HCT116 (cell line): ENCODE results near the gene GLRB. TPM values are rescaled to one million over a fixed set of nuclear protein-coding genes. Genes with fewer than 3 reads are reported as not detected.

Experiments used
- ATAC-seq: fragments of 200-7000 bp; cut with Tn5 transposase; 2 replicates; pipeline ENCODE4 v1.9.1; 2020; ENCODE audit warnings: mild to moderate bottlenecking, moderate library complexity
- BruUV-seq: library from RNA; stranded (reverse); fragments of 400-500 nt; replicated peaks from 2 replicates; lab custom pipeline; 2021; lab: Mats Ljungman, UMichigan
- CTCF ChIA-PET: fragments of 300-600 bp; sonication (Branson Sonifier 250); formaldehyde crosslinking; loops from one replicate; lab custom pipeline; 2021; ENCODE audit warnings: antibody characterized with exemption; lab: Charles Lee
- POLR2A ChIA-PET: fragments of 300-600, 350-600 bp; sonication (Branson Sonifier 250); formaldehyde crosslinking; loops from one replicate; lab custom pipeline; 2021; ENCODE audit warnings: antibody characterized with exemption; lab: Charles Lee
- RAD21 ChIA-PET, 2 experiments: fragments of 300-600 bp; sonication (Branson Sonifier 250); formaldehyde crosslinking; loops; one replicate each; lab custom pipeline; 2023; ENCODE audit warnings: low total read pairs in 2 of 2; ENCODE audit not compliant: uncharacterized antibody in 2 of 2, unreplicated experiment in 2 of 2, low non-redundant PET in 1 of 2; lab: Charles Lee
- DNase-seq: peaks from one replicate; pipeline ENCODE4 v3.0.0-alpha.2; 2010; ENCODE audit warnings: low read depth, low spot score
- H2AFZ ChIP-seq: fragments of 200-600 bp; shearing (Covaris generic), sonication (generic); 2 replicates; pipeline ENCODE4 v1.6.1; 2017; ENCODE audit warnings: low read depth, mixed run types, mixed read lengths, antibody characterized with exemption, low read length; ENCODE audit not compliant: poor library complexity, severe bottlenecking
- H3K27ac ChIP-seq: 2 replicates; pipeline ENCODE4 v1.5.1; 2012; ENCODE audit warnings: low read depth, low read length
- H3K27me3 ChIP-seq: fragments of 200-600 bp; sonication (generic); 2 replicates; pipeline ENCODE4 v1.6.1; 2016; ENCODE audit warnings: mixed run types, low read length, mixed read lengths; ENCODE audit not compliant: insufficient read depth
- H3K36me3 ChIP-seq, 2 experiments: fragments of 200-500 bp in 1 of 2; fragments of 200-600 bp in 1 of 2; sonication (Bioruptor generic) in 1 of 2; sonication (generic) in 1 of 2; 2 replicates each; pipeline versions ENCODE4 v1.5.1 to v1.6.1; 2014 to 2016; ENCODE audit warnings: low read length in 2 of 2, inconsistent platforms in 1 of 2, mixed read lengths in 1 of 2, mixed run types in 1 of 2; ENCODE audit not compliant: insufficient read depth in 2 of 2, control insufficient read depth in 1 of 2
- H3K4me1 ChIP-seq, 2 experiments: fragments of 200-600 bp in 1 of 2; sonication (generic) in 1 of 2; 2 replicates each; pipeline versions ENCODE4 v1.5.1 to v1.6.1; 2012 to 2017; ENCODE audit warnings: low read length in 2 of 2, inconsistent platforms in 1 of 2, mild to moderate bottlenecking in 1 of 2, mixed read lengths in 1 of 2, mixed run types in 1 of 2, moderate library complexity in 1 of 2; ENCODE audit not compliant: insufficient read depth in 2 of 2, control insufficient read depth in 1 of 2
- H3K4me2 ChIP-seq: fragments of 200-600 bp; sonication (generic); 2 replicates; pipeline ENCODE4 v1.6.1; 2017; ENCODE audit warnings: mixed run types, low read length, mixed read lengths
- H3K4me3 ChIP-seq, 2 experiments: fragments of 200-600 bp in 1 of 2; sonication (generic) in 1 of 2; replicated peaks in 1 of 2; 2 replicates each; pipeline ENCODE4 v1.5.1; 2011 to 2016; ENCODE audit warnings: low read length in 2 of 2, control low read depth in 1 of 2, low read depth in 1 of 2, mild to moderate bottlenecking in 1 of 2, mixed read lengths in 1 of 2, mixed run types in 1 of 2
- H3K79me2 ChIP-seq: fragments of 200-600 bp; sonication (generic); 2 replicates; pipeline ENCODE4 v1.6.1; 2017; ENCODE audit warnings: mild to moderate bottlenecking, mixed run types, low read length, moderate library complexity, mixed read lengths; ENCODE audit not compliant: insufficient read depth
- H3K9ac ChIP-seq: fragments of 200-600 bp; sonication (generic); 2 replicates; pipeline ENCODE4 v1.6.1; 2016; ENCODE audit warnings: low read length, mixed read lengths
- H3K9me2 ChIP-seq: fragments of 200-600 bp; sonication (generic), shearing (Covaris generic); 2 replicates; pipeline ENCODE4 v1.6.1; 2017; ENCODE audit warnings: mixed run types, mild to moderate bottlenecking, moderate library complexity; ENCODE audit not compliant: insufficient read depth
- H3K9me3 ChIP-seq, 2 experiments: fragments of 200-500 bp in 1 of 2; fragments of 200-600 bp in 1 of 2; sonication (Bioruptor generic) in 1 of 2; sonication (generic) in 1 of 2; 2 replicates each; pipeline ENCODE4 v1.6.1; 2014 to 2017; ENCODE audit warnings: low read length in 2 of 2, mixed read lengths in 2 of 2, inconsistent platforms in 1 of 2, low read depth in 1 of 2, mild to moderate bottlenecking in 1 of 2, mixed run types in 1 of 2, moderate library complexity in 1 of 2; ENCODE audit not compliant: control insufficient read depth in 1 of 2, insufficient read depth in 1 of 2
- H4K20me1 ChIP-seq: fragments of 200-600 bp; sonication (generic), shearing (Covaris generic); 2 replicates; pipeline ENCODE4 v1.6.1; 2017; ENCODE audit warnings: mixed run types, mild to moderate bottlenecking, moderate library complexity; ENCODE audit not compliant: insufficient read depth
- CBX3 ChIP-seq: IDR thresholded peaks from 2 replicates; pipeline ENCODE4 v1.6.1; 2012; ENCODE audit warnings: low read depth
- CTCF ChIP-seq, 3 experiments: fragments of 200-600 bp in 1 of 3; sonication (generic) in 1 of 3; IDR thresholded peaks in 2 of 3; conservative IDR thresholded peaks in 1 of 3; 2 replicates each; pipeline ENCODE4 v1.5.1; 2012 to 2017; ENCODE audit warnings: low read depth in 2 of 3, low read length in 2 of 3, antibody characterized with exemption in 1 of 3, borderline replicate concordance in 1 of 3, control low read depth in 1 of 3, mild to moderate bottlenecking in 1 of 3, mixed read lengths in 1 of 3, mixed run types in 1 of 3, moderate library complexity in 1 of 3; ENCODE audit not compliant: insufficient read depth in 1 of 3
- EGR1 ChIP-seq: IDR thresholded peaks from 2 replicates; pipeline ENCODE4 v1.6.1; 2012; ENCODE audit warnings: low read depth
- EZH2 ChIP-seq: fragments of 200-600 bp; sonication (generic); IDR thresholded peaks from 2 replicates; pipeline ENCODE4 v1.6.1; 2017; ENCODE audit warnings: antibody characterized with exemption, mixed run types
- JUND ChIP-seq: IDR thresholded peaks from 2 replicates; pipeline ENCODE4 v1.6.1; 2012
- MAX ChIP-seq: IDR thresholded peaks from 2 replicates; pipeline ENCODE4 v1.6.1; 2012
- POLR2AphosphoS5 ChIP-seq: IDR thresholded peaks from 2 replicates; pipeline ENCODE4 v1.6.1; 2011; ENCODE audit warnings: mild to moderate bottlenecking, low read depth, low read length, moderate library complexity
- RAD21 ChIP-seq: IDR thresholded peaks from 2 replicates; pipeline ENCODE4 v1.6.1; 2012; ENCODE audit warnings: low read depth, mild to moderate bottlenecking
- REST ChIP-seq: IDR thresholded peaks from 2 replicates; pipeline ENCODE4 v1.6.1; 2012; ENCODE audit warnings: low read depth
- YY1 ChIP-seq: IDR thresholded peaks from 2 replicates; pipeline ENCODE4 v1.6.1; 2011; ENCODE audit warnings: low read length, low read depth, moderate library complexity, mild to moderate bottlenecking; ENCODE audit not compliant: insufficient replicate concordance; ENCODE audit errors: extremely low read depth
- ZBTB33 ChIP-seq: IDR thresholded peaks from 2 replicates; pipeline ENCODE4 v1.6.1; 2011; ENCODE audit warnings: mild to moderate bottlenecking, low read length, moderate library complexity; ENCODE audit not compliant: insufficient replicate concordance; ENCODE audit errors: extremely low read depth
- ZFX ChIP-seq: fragments of 450-650 bp; IDR thresholded peaks from 2 replicates; pipeline ENCODE4 v1.6.1; 2017
- ZNF274 ChIP-seq: fragments of 200-500 bp; sonication (Bioruptor generic); IDR thresholded peaks from 2 replicates; pipeline ENCODE4 v1.6.1; 2014; ENCODE audit warnings: mild to moderate bottlenecking, low read depth, low read length, inconsistent platforms
- intact Hi-C: fragments of 100-400 bp; cut with micrococcal nuclease; formaldehyde crosslinking; loops from 2 replicates; pipeline ENCODE4 v1.10.0; 2022
- total RNA-seq: library from RNA; stranded (reverse); gene quantifications from one replicate; pipeline ENCODE4 v1.2.1, GENCODE V29; 2021; ENCODE audit not compliant: unreplicated experiment

Gene GLRB
- total RNA-seq, 1 experiment from 2014 or later: not detected

GRCh38 chr4:157184300-157184699 is 108.3 kb downstream of the GLRB start:
- no peak overlapping the region for H3K4me2 ChIP-seq
- intact Hi-C loops: no loop called here
- H3K4me1 ChIP-seq: no peaks in the 10 kb centered on the region
- no peak for DNase-seq
- no peaks in the 10 kb centered on the region for H4K20me1 ChIP-seq
- no peak overlapping the region for H3K9ac ChIP-seq
- H3K27ac ChIP-seq: no peak overlapping the region
- RAD21 ChIA-PET: no interaction called here
- no peaks in the 10 kb centered on the region for H3K36me3 ChIP-seq
- H3K9me2 ChIP-seq: no peaks in the 10 kb centered on the region
- no peak overlapping the region for H3K4me3 ChIP-seq
- no peak for ATAC-seq
- no peak for TF ChIP-seq JUND
- no peaks in the 10 kb centered on the region for H3K9me3 ChIP-seq
- POLR2A ChIA-PET: no interaction called here
- CTCF ChIA-PET: interaction anchor here (1.0 kb wide), 1 partner anchor 1374 kb away, joined by 4 read pairs; no protein-coding TSS in a partner anchor
- no peak overlapping the region for H2AFZ ChIP-seq
- no TSS peak for BruUV-seq
- no peaks in the 10 kb centered on the region for H3K79me2 ChIP-seq
- H3K27me3 ChIP-seq: no peaks in the 10 kb centered on the region

- no peaks in the 10 kb centered on the region for H3K9me3 ChIP-seq
- H3K27me3 ChIP-seq: no peaks in the 10 kb centered on the region
- no peak for ATAC-seq
- DNase-seq: no peak
- H3K36me3 ChIP-seq: no peaks in the 10 kb centered on the region
- POLR2A ChIA-PET: no interaction called here
- H3K4me1 ChIP-seq: no peaks in the 10 kb centered on the region
- no peaks in the 10 kb centered on the region for H3K79me2 ChIP-seq
- BruUV-seq: no TSS peak
- no peaks in the 10 kb centered on the region; the same call in 1 of the 2 replicates for H3K9me2 ChIP-seq
- H2AFZ ChIP-seq: no peak overlapping the region
- RAD21 ChIA-PET: no interaction called here
- H3K27ac ChIP-seq: no peak overlapping the region
- H3K4me3 ChIP-seq: no peak overlapping the region
- H3K4me2 ChIP-seq: no peak overlapping the region
- H4K20me1 ChIP-seq: no peaks in the 10 kb centered on the region
- CTCF ChIA-PET: no interaction called here
- no peak overlapping the region for H3K9ac ChIP-seq
- intact Hi-C loops: no loop called here
- TF ChIP-seq EZH2 (no peak), REST (no peak), ZBTB33 (no peak), MAX (no peak), YY1 (no peak), EGR1 (no peak), ZNF274 (no peak), CTCF (IDR thresholded peaks at IDR 0.05 in 2 of 3, conservative IDR thresholded peaks at IDR 0.05 in 1 of 3; ENCODE audit: borderline replicate concordance in 1 of 3, insufficient read depth in 1 of 3, low read depth in 2 of 3, low read length in 2 of 3) (no peak), POLR2AphosphoS5 (no peak), CBX3 (no peak), RAD21 (no peak), ZFX (no peak)
These were observed 109.4 kb downstream of the GLRB start for GRCh38 chr4:157185363-157185762.
